ENCODE results near the gene SPNS3. TPM values are rescaled to one million over a fixed set of nuclear protein-coding genes. Genes with fewer than 3 reads are reported as not detected.

The SPNS3 gene
- polyA plus RNA-seq, 1 donor (not counting 4 experiments of a cell fraction or from before 2014, with no cell fraction given) = not detected

GRCh38 chr17:4536259-4536741 is 102.6 kb downstream of the SPNS3 start:
- Histone ChIP-seq H3K4me1 (ENCODE audit: control insufficient read depth, extremely low read depth, insufficient read depth, low read length) (no peaks in the 10 kb centered on the region), H4K20me1 (ENCODE audit: control insufficient read depth, extremely low read depth, insufficient read depth, low read length) (peaks cover 9% of the 10 kb centered on the region), H3K36me3 (ENCODE audit: control insufficient read depth in 2 of 2, extremely low read depth in 1 of 2, insufficient read depth in 2 of 2, low read length in 2 of 2) (peaks cover 17 to 24% of the 10 kb centered on the region in 2 experiments), H3K9me1 (ENCODE audit: control insufficient read depth, extremely low read depth, insufficient read depth, low read length) (no peaks in the 10 kb centered on the region), H3K27ac (ENCODE audit: control insufficient read depth, insufficient read depth, low read length) (no peak overlapping the region), H3K79me2 (ENCODE audit: control insufficient read depth, insufficient read depth, low read length) (no peaks in the 10 kb centered on the region), H3K27me3 (ENCODE audit: control insufficient read depth, extremely low read depth, insufficient read depth, low read length) (peaks cover 14% of the 10 kb centered on the region), H2AFZ (ENCODE audit: control insufficient read depth, low read length) (no peak overlapping the region), H3K9me3 (ENCODE audit: control insufficient read depth, low read depth, low read length) (no peaks in the 10 kb centered on the region), H3K4me3 (ENCODE audit: control insufficient read depth in 2 of 3, extremely low read depth in 1 of 3, insufficient read depth in 2 of 3, low read depth in 1 of 3, low read length in 3 of 3) (no peak overlapping the region), H3K4me2 (ENCODE audit: control insufficient read depth, extremely low read depth, insufficient read depth, low read depth, low read length) (no peak overlapping the region), H3K9ac (ENCODE audit: control insufficient read depth, extremely low read depth, insufficient read depth, low read length) (no peak overlapping the region)
- DNase-seq (ENCODE audit: low read depth, low spot score) (no peak), FAIRE-seq (no peak)
- TF ChIP-seq CTCF (optimal IDR thresholded peaks at IDR 0.05 in 1 of 3, IDR thresholded peaks at IDR 0.05 in 1 of 3, conservative IDR thresholded peaks at IDR 0.05 in 1 of 3; ENCODE audit: extremely low read depth in 1 of 3, insufficient read depth in 2 of 3, low read length in 3 of 3) = no peak
- TF ChIP-seq EZH2 (IDR thresholded peaks at IDR 0.05; ENCODE audit: low read length) = no peak
- dilution Hi-C loops (cut with MboI; ENCODE audit: extremely low pct_ligation_motif_present, low sequenced_read_pairs) = no loop called here

GRCh38 chr17:4536742-4537411 is 103.1 kb downstream of the SPNS3 start:
- H2AFZ ChIP-seq (ENCODE audit: control insufficient read depth, low read length) = no peak overlapping the region
- no peaks in the 10 kb centered on the region for H3K9me1 ChIP-seq (ENCODE audit: control insufficient read depth, extremely low read depth, insufficient read depth, low read length)
- H3K4me2 ChIP-seq (ENCODE audit: control insufficient read depth, extremely low read depth, insufficient read depth, low read depth, low read length) = no peak overlapping the region
- H4K20me1 ChIP-seq (ENCODE audit: control insufficient read depth, extremely low read depth, insufficient read depth, low read length) = peaks cover 9% of the 10 kb centered on the region
- no peaks in the 10 kb centered on the region for H3K9me3 ChIP-seq (ENCODE audit: control insufficient read depth, low read depth, low read length)
- dilution Hi-C loops (cut with MboI; ENCODE audit: extremely low pct_ligation_motif_present, low sequenced_read_pairs) = no loop called here
- no peaks in the 10 kb centered on the region for H3K79me2 ChIP-seq (ENCODE audit: control insufficient read depth, insufficient read depth, low read length)
- peaks cover 13% of the 10 kb centered on the region for H3K27me3 ChIP-seq (ENCODE audit: control insufficient read depth, extremely low read depth, insufficient read depth, low read length)
- peaks cover 23 to 29% of the 10 kb centered on the region in 2 experiments for H3K36me3 ChIP-seq (ENCODE audit: control insufficient read depth in 2 of 2, extremely low read depth in 1 of 2, insufficient read depth in 2 of 2, low read length in 2 of 2)
- H3K27ac ChIP-seq (ENCODE audit: control insufficient read depth, insufficient read depth, low read length) = no peak overlapping the region
- no peaks in the 10 kb centered on the region for H3K4me1 ChIP-seq (ENCODE audit: control insufficient read depth, extremely low read depth, insufficient read depth, low read length)
- no peak overlapping the region for H3K4me3 ChIP-seq (ENCODE audit: control insufficient read depth in 2 of 3, extremely low read depth in 1 of 3, insufficient read depth in 2 of 3, low read depth in 1 of 3, low read length in 3 of 3)
- DNase-seq (ENCODE audit: low read depth, low spot score) = no peak
- no peak overlapping the region for H3K9ac ChIP-seq (ENCODE audit: control insufficient read depth, extremely low read depth, insufficient read depth, low read length)
- TF ChIP-seq CTCF (optimal IDR thresholded peaks at IDR 0.05 in 1 of 3, IDR thresholded peaks at IDR 0.05 in 1 of 3, conservative IDR thresholded peaks at IDR 0.05 in 1 of 3; ENCODE audit: extremely low read depth in 1 of 3, insufficient read depth in 2 of 3, low read length in 3 of 3) (no peak), EZH2 (IDR thresholded peaks at IDR 0.05; ENCODE audit: low read length) (no peak)
- no peak for FAIRE-seq

Other genes with a start within 250 kb of the SPNS3 start
- 17.4 to 34.6 TPM (median 27.0 TPM) in 3 replicates for gene ANKFY1, start 170.0 kb upstream of the SPNS3 start, polyA plus RNA-seq
- gene UBE2G1, start 67.3 kb upstream of the SPNS3 start, polyA plus RNA-seq = 52.1 to 86.2 TPM (median 60.1 TPM) in 3 replicates
- 0.04 to 0.33 TPM (median 0.10 TPM) in 3 replicates for gene SPNS2, start 64.9 kb downstream of the SPNS3 start, polyA plus RNA-seq
- 20.0 to 39.8 TPM (median 20.5 TPM) in 3 replicates for gene MYBBP1A, start 121.4 kb downstream of the SPNS3 start, polyA plus RNA-seq
- 0.69 to 1.4 TPM (median 0.93 TPM) in 3 replicates for gene GGT6, start 126.6 kb downstream of the SPNS3 start, polyA plus RNA-seq
- not detected in 3 replicates for gene SMTNL2, start 150.6 kb downstream of the SPNS3 start, polyA plus RNA-seq
- gene ALOX15, start 207.7 kb downstream of the SPNS3 start, polyA plus RNA-seq = 0.02 to 0.04 TPM (median 0.04 TPM) in 3 replicates